ENCODE measurements around the gene PHGDH.

The PHGDH gene

DNA sequence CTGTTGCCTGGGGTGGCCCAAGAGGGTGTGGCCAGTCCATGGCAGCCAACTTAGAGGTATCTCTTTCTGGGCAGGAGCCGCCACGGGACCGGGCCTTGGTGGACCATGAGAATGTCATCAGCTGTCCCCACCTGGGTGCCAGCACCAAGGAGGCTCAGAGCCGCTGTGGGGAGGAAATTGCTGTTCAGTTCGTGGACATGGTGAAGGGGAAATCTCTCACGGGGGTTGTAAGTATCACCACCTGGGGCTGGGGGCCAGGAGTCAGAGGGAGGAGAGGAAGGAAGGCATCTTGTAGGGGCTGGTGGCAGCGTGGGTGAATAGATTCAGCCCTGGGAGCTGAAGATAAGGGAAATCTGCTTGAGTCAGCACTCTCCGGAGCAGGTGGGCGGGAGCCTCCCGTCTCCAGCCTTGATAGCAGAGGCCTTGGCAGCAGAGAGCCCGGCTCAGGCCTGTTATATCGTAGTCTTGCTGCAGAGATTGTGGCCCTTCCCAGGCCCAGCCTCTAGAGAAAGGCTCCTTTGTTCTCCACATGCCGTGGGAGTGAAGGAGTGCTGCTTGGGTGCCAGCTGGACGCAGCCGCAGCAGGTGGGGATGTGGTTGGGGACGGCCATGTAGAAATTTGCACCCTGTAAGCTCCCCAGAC is 25.4 kb downstream of the PHGDH start:
- ChIA-PET CTCF (interaction anchor here (0.8 kb wide), 1 partner anchor 90 kb away, joined by 5 read pairs; no protein-coding TSS in a partner anchor), POLR2A (interaction anchor here (1.3 kb wide), 1 partner anchor 25 kb away, joined by 4 read pairs; the partner anchor contains the start of gene PHGDH)
- no peak for TF ChIP-seq CTBP1 (IDR thresholded peaks at IDR 0.05; ENCODE audit: borderline replicate concordance)
- no peak for TF ChIP-seq FOXA1 (IDR thresholded peaks at IDR 0.05)
- TF ChIP-seq TARDBP (IDR thresholded peaks at IDR 0.05) = no peak
- DNase-seq (ENCODE audit: extremely low spot score) = no peak

DNA sequence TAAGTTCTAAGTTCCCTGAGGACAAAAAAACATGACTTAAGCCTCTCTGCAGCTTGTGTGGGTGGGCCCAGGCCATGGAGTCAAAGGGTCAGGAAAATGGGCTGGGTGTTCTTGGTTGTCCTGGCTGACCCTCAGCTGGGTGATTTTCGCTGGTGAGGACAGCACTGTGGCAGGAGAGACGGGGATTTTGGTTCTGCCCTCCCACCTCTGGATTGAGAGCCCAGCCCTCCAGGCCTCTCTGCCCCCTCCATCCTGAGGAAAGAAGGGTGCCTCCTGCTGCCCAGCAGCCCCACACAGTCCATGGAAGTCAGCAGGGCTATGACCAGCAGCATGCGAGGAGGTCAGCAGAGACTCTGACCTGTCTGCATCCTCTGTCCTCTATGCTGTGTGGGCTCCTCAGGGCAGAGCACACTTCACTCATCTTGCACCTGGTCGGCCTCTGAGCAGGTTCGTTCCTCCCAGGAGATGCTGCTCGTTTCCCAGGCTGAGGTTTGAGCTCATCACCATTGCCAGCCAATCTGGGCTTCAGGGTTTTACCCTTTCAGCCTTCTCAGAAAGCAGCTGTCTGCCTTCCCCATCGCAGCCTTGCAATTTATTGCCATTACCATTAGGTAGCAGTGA is 26.5 kb downstream of the PHGDH start:
- DNase-seq (ENCODE audit: extremely low spot score) = no peak
- ChIA-PET CTCF (interaction anchor here (0.8 kb wide), 1 partner anchor 91 kb away, joined by 5 read pairs; no protein-coding TSS in a partner anchor), POLR2A (interaction anchor here (1.3 kb wide), 1 partner anchor 26 kb away, joined by 4 read pairs; the partner anchor contains the start of gene PHGDH)
- TF ChIP-seq ARNT (IDR thresholded peaks at IDR 0.05) (no peak), CTBP1 (IDR thresholded peaks at IDR 0.05; ENCODE audit: borderline replicate concordance) (no peak), LEF1 (IDR thresholded peaks at IDR 0.05; ENCODE audit: borderline replicate concordance) (no peak), HDGF (IDR thresholded peaks at IDR 0.05; ENCODE audit: borderline replicate concordance) (no peak), FOXM1 (IDR thresholded peaks at IDR 0.05; ENCODE audit: borderline replicate concordance) (no peak), L3MBTL2 (conservative IDR thresholded peaks at IDR 0.05) (no peak), NFRKB (IDR thresholded peaks at IDR 0.05) (no peak), FOXK2 (IDR thresholded peaks at IDR 0.05) (no peak), FOXA1 (IDR thresholded peaks at IDR 0.05) (no peak), BHLHE40 (IDR thresholded peaks at IDR 0.05; ENCODE audit: borderline replicate concordance) (no peak), ZNF384 (IDR thresholded peaks at IDR 0.05) (no peak), TARDBP (IDR thresholded peaks at IDR 0.05) (no peak), SUZ12 (IDR thresholded peaks at IDR 0.05) (no peak), ELF4 (IDR thresholded peaks at IDR 0.05) (no peak)
- TF ChIP-seq, protein P1, sequence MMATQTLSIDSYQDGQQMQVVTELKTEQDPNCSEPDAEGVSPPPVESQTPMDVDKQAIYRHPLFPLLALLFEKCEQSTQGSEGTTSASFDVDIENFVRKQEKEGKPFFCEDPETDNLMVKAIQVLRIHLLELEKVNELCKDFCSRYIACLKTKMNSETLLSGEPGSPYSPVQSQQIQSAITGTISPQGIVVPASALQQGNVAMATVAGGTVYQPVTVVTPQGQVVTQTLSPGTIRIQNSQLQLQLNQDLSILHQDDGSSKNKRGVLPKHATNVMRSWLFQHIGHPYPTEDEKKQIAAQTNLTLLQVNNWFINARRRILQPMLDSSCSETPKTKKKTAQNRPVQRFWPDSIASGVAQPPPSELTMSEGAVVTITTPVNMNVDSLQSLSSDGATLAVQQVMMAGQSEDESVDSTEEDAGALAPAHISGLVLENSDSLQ (IDR thresholded peaks at IDR 0.05) = no peak

DNA sequence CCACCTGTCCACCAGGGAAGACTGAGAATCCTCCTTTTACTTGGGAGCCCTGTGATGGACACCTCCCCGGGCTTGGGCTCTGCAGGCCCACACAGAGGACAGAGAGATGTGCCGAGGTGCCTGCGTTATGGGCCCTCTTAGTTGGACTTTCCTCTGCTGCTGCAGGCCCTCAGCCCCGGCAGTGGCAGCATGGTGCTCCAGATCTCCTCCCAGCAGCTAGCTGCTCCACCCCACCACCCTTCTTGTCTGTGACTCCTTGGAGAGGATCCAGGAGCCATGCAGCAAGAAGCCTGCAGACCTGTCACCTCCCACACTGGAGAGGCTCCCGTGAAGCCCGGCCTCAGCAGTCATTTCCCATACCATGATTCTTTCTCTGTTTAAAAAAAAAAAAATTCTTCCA is 27.4 kb downstream of the PHGDH start:
- DNase-seq (ENCODE audit: extremely low spot score) = no peak
- TF ChIP-seq CTBP1 (IDR thresholded peaks at IDR 0.05; ENCODE audit: borderline replicate concordance) = no peak
- CTCF ChIA-PET = no interaction called here
- POLR2A ChIA-PET = no interaction called here

DNA sequence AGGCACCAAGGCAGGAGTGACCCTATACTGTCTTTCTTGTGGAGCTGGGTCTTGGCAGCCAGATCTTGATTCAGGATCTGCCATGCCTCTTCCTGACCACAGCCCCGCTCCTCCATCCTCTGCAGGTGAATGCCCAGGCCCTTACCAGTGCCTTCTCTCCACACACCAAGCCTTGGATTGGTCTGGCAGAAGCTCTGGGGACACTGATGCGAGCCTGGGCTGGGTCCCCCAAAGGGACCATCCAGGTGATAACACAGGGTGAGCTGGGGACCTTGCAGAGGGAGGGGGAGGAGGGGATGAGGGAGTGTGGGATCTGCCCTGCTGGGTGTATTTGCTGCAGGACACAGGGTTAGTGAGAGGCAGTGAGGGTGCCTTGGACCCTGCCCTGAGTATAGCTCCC is 28.5 kb downstream of the PHGDH start:
- no peak for TF ChIP-seq NFRKB (IDR thresholded peaks at IDR 0.05)
- TF ChIP-seq SUZ12 (IDR thresholded peaks at IDR 0.05) = no peak
- TF ChIP-seq FOXK2 (IDR thresholded peaks at IDR 0.05) = no peak
- no peak for TF ChIP-seq L3MBTL2 (conservative IDR thresholded peaks at IDR 0.05)
- no peak for TF ChIP-seq ZNF384 (IDR thresholded peaks at IDR 0.05)
- TF ChIP-seq FOXM1 (IDR thresholded peaks at IDR 0.05; ENCODE audit: borderline replicate concordance) = no peak
- TF ChIP-seq TARDBP (IDR thresholded peaks at IDR 0.05) = no peak
- TF ChIP-seq SP1 (IDR thresholded peaks at IDR 0.05) = no peak
- TF ChIP-seq FOXA1 (IDR thresholded peaks at IDR 0.05) = no peak
- TF ChIP-seq ELF4 (IDR thresholded peaks at IDR 0.05) = no peak
- TF ChIP-seq BHLHE40 (IDR thresholded peaks at IDR 0.05; ENCODE audit: borderline replicate concordance) = no peak
- TF ChIP-seq CTBP1 (IDR thresholded peaks at IDR 0.05; ENCODE audit: borderline replicate concordance) = no peak
- TF ChIP-seq, protein P1 (IDR thresholded peaks at IDR 0.05) = no peak
- no peak for TF ChIP-seq ARNT (IDR thresholded peaks at IDR 0.05)
- no peak for TF ChIP-seq LEF1 (IDR thresholded peaks at IDR 0.05; ENCODE audit: borderline replicate concordance)
- no peak for TF ChIP-seq HDGF (IDR thresholded peaks at IDR 0.05; ENCODE audit: borderline replicate concordance)
- POLR2A ChIA-PET = no interaction called here

DNA sequence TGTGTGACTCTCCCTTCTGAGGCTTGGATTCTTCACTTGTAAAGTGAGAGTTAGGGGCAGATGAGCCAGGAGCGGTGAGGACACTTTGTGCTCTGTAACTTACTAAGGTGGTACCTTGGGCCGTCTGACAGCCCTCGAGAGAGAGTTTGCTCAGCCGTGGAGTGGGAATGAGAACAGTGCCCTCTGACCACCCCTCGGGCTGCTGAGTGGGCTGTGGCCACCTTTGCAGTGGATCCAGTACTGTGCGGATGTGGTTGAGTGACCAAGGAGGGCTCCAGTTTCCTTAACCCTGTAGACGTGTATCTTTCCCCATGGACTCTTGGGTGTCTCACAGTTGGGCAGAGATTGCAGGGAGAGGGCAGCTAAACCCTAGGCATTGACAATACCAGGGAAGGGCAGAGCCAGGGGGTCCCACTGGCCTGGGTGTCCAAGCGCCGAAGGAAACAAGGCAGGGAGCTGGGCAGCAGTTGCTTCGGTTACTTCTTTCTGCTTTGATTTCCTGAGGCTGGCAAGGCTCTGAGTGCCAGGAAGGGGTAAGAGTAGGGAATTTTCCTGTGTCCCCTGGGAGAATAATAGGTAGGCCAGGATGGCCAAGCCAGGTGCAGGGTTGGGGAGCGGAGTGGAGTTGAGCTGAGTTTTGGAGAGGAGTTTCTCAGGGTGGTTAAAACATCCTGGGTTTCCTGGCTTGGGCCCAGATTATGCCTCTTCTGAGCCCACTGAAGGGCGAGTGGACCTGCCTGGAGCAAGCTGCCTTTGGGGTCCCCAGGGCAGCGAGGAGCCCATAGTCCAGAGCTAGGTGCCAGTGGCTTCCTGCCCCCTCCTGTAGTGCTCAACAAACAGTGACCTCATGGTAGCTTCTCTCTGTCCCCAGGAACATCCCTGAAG is 29.4 kb downstream of the PHGDH start:
- TF ChIP-seq LEF1 (IDR thresholded peaks at IDR 0.05; ENCODE audit: borderline replicate concordance) = no peak
- TF ChIP-seq ARNT (IDR thresholded peaks at IDR 0.05) = no peak
- TF ChIP-seq FOXA1 (IDR thresholded peaks at IDR 0.05) = no peak
- no peak for TF ChIP-seq L3MBTL2 (conservative IDR thresholded peaks at IDR 0.05)
- TF ChIP-seq FOXK2 (IDR thresholded peaks at IDR 0.05) = no peak
- no peak for TF ChIP-seq SUZ12 (IDR thresholded peaks at IDR 0.05)
- TF ChIP-seq TARDBP (IDR thresholded peaks at IDR 0.05) = no peak
- no peak for TF ChIP-seq ZNF384 (IDR thresholded peaks at IDR 0.05)
- TF ChIP-seq, protein P1 (IDR thresholded peaks at IDR 0.05) = no peak
- TF ChIP-seq SP1 (IDR thresholded peaks at IDR 0.05) = no peak
- no peak for TF ChIP-seq BHLHE40 (IDR thresholded peaks at IDR 0.05; ENCODE audit: borderline replicate concordance)
- TF ChIP-seq CTBP1 (IDR thresholded peaks at IDR 0.05; ENCODE audit: borderline replicate concordance) = no peak
- no peak for TF ChIP-seq HDGF (IDR thresholded peaks at IDR 0.05; ENCODE audit: borderline replicate concordance)
- no peak for TF ChIP-seq FOXM1 (IDR thresholded peaks at IDR 0.05; ENCODE audit: borderline replicate concordance)
- ChIA-PET CTCF (no interaction called here), POLR2A (no interaction called here)
- DNase-seq (ENCODE audit: extremely low spot score) = no peak

More for the DNA sequence above, 28.5 kb downstream of the PHGDH start:
- no peak for DNase-seq (ENCODE audit: extremely low spot score)
- CTCF ChIA-PET = no interaction called here
